Progenitor cell of endocrine pancreas (in vitro differentiated cells): Measurements from ENCODE around the gene ITGB5. TPM values are rescaled to one million over a fixed set of nuclear protein-coding genes. Genes with fewer than 3 reads are reported as not detected.

ENCODE experiments used
- DNase-seq: peaks from one replicate; pipeline ENCODE4 v3.0.0; 2021; ENCODE audit warnings: low spot score; ENCODE audit not compliant: unreplicated experiment
- H3K27ac Mint-ChIP-seq: 2 replicates; pipeline ENCODE4 v1.8.0; 2021; ENCODE audit warnings: mild to moderate bottlenecking, moderate library complexity, mixed read lengths
- H3K27me3 Mint-ChIP-seq: 2 replicates; pipeline ENCODE4 v1.8.0; 2021; ENCODE audit warnings: mixed read lengths
- H3K36me3 Mint-ChIP-seq: 2 replicates; pipeline ENCODE4 v1.8.0; 2022; ENCODE audit warnings: mixed read lengths; ENCODE audit not compliant: insufficient read depth
- H3K4me1 Mint-ChIP-seq: 2 replicates; pipeline ENCODE4 v1.8.0; 2021; ENCODE audit warnings: low read depth, mixed read lengths
- H3K4me3 Mint-ChIP-seq: 2 replicates; pipeline ENCODE4 v1.8.0; 2021; ENCODE audit warnings: low read depth, mild to moderate bottlenecking, moderate library complexity, mixed read lengths
- H3K9me3 Mint-ChIP-seq: 2 replicates; pipeline ENCODE4 v1.8.0; 2021; ENCODE audit warnings: low read depth, mixed read lengths
- CTCF ChIP-seq: fragments of 200-600 bp; sonication (generic); IDR thresholded peaks from one replicate; pipeline ENCODE4 v1.5.0; 2021; ENCODE audit warnings: antibody characterized with exemption, mild to moderate bottlenecking; ENCODE audit not compliant: unreplicated experiment
- total RNA-seq: library from RNA; stranded (reverse); gene quantifications from 2 replicates; pipeline ENCODE4 v1.2.1, GENCODE V29; 2021

Gene ITGB5
- total RNA-seq, 1 donor from 2014 or later = 58.8 TPM

DNA sequence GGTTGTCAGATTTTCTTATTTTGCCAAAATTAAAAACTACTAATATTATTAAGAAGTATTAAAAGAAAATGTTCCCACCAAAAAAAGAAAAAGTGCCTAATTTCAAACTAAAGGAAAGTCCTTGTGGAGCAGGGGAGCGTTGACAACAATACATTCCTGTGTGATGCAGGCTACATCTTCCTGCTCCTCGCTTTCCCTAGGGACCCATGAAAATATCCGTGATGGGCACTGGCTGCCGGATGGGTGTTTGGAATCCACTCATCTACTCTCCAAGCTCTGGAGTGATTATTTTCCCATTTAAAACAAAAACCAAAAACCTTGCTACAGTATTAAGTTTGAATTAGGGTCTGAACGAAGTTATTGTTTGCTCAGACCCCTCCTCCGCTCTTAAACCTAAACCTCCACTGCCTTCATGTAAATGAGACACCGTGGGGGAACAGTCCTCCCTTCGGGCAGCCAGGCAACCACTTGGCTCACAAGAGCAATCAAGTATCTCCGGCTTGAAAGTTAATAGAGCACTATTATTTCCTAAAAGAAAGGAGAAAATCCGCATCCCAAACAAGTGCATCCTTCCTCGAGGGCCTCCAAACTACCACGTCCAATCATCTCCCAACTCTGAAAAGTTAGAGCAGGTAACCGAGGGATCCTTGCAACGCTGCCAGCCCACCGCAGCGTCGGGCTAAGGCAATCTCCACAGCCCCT lies 1.5 kb downstream of the ITGB5 start:
- H3K36me3 Mint-ChIP-seq = peaks cover 2% of the 10 kb centered on the region
- H3K9me3 Mint-ChIP-seq = no peaks in the 10 kb centered on the region
- H3K4me1 Mint-ChIP-seq = peaks cover 23% of the 10 kb centered on the region
- H3K27ac Mint-ChIP-seq = peak overlapping the region; percentile 90
- DNase-seq = no peak
- no peak for TF ChIP-seq CTCF
- H3K4me3 Mint-ChIP-seq = peak overlapping the region; percentile 78
- peaks cover 12% of the 10 kb centered on the region for H3K27me3 Mint-ChIP-seq

DNA sequence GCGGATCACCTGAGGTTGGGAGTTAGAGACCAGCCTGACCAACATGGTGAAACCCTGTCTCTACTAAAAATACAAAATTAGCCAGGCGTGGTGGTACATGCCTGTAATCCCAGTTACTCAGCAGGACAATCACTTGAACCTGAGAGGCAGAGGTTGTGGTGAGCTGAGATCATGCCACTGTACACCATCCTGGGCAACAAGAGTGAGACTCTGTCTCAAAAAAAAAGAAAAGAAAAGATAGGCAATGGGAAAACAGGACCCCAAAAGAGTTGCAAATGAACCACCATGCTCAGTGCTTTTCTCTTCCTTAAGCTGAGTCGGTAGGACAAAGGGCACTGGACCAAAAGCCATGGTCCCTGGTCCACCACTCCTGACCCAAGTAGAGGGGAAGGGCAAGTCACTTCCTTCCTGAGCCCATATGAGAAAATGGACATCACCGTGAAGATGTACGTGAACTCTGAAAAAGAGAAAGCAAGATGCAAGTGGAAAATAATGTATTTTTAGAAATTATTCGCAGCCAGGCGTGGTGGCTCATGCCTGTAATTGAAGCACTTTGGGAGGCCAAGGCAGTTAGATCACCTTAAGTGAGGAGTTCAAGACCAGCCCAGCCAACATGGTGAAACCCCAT lies 2.6 kb downstream of the ITGB5 start:
- Mint-ChIP-seq H3K27me3 (peaks cover 11% of the 10 kb centered on the region), H3K27ac (no peak overlapping the region), H3K4me3 (peak overlapping the region; percentile 33), H3K36me3 (peaks cover 2% of the 10 kb centered on the region), H3K9me3 (no peaks in the 10 kb centered on the region), H3K4me1 (peaks cover 20% of the 10 kb centered on the region)
- DNase-seq = no peak
- no peak for TF ChIP-seq CTCF

- H3K36me3 Mint-ChIP-seq = peaks cover 2% of the 10 kb centered on the region
These were observed 3.2 kb downstream of the ITGB5 start for GRCh38 chr3:124883766-124884473.

GRCh38 chr3:124882816-124883747 lies 4.1 kb downstream of the ITGB5 start:
- no peak for TF ChIP-seq CTCF
- H3K27me3 Mint-ChIP-seq = peaks cover 6% of the 10 kb centered on the region
- H3K27ac Mint-ChIP-seq = no peak overlapping the region
- no peak overlapping the region for H3K4me3 Mint-ChIP-seq
- no peaks in the 10 kb centered on the region for H3K9me3 Mint-ChIP-seq
- peaks cover 20% of the 10 kb centered on the region for H3K4me1 Mint-ChIP-seq
- H3K36me3 Mint-ChIP-seq = peaks cover 2% of the 10 kb centered on the region
- DNase-seq = no peak

More at GRCh38 chr3:124883766-124884473, 3.2 kb downstream of the ITGB5 start:
- no peak for TF ChIP-seq CTCF
- no peak for DNase-seq
- Mint-ChIP-seq H3K4me1 (peaks cover 20% of the 10 kb centered on the region), H3K4me3 (peak overlapping the region; percentile 38), H3K27me3 (peaks cover 11% of the 10 kb centered on the region), H3K9me3 (no peaks in the 10 kb centered on the region), H3K27ac (peak overlapping the region; percentile 73)
